GM03348 (cell line): ENCODE data around the gene IL22RA1.

Source experiments
- DNase-seq: peaks from one replicate; pipeline ENCODE4 v3.0.0; 2012; ENCODE audit warnings: low spot score

The IL22RA1 gene

DNA sequence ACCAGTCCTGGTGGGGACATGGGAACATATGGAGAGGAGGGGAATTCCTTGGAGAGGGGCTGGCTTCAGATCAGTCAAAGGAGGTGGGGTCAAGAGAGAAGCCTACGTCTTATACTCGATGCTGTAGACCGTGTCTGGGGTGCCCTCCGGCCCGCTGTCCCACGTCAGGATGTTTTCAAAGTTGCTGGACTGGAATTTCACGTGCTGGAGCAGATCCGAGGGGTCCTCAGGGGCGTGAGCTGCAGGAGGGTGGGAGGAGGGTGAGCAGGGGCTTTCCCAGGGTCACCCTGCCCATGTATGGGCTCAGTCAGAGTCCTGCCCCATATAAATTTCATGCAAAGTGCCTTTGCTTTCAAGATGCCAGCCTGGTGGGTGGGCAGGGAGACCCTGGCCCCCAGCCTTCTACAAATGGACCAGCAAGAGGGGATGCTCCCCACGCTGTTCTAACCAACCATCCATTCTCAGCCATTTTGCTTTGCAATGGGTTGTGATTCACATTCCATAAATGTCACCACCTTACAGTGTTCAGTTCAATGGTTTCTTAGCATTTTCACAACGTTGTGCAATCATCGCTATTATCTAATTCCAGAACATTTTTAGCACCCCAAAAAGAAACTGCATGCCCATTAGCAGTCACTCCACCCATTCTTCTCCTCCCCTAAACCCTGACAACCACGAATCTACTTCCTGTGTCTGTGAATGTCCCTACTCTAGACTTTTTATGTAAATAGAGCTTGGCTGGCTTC lies 4.3 kb downstream of the IL22RA1 start:
- no peak for DNase-seq

DNA sequence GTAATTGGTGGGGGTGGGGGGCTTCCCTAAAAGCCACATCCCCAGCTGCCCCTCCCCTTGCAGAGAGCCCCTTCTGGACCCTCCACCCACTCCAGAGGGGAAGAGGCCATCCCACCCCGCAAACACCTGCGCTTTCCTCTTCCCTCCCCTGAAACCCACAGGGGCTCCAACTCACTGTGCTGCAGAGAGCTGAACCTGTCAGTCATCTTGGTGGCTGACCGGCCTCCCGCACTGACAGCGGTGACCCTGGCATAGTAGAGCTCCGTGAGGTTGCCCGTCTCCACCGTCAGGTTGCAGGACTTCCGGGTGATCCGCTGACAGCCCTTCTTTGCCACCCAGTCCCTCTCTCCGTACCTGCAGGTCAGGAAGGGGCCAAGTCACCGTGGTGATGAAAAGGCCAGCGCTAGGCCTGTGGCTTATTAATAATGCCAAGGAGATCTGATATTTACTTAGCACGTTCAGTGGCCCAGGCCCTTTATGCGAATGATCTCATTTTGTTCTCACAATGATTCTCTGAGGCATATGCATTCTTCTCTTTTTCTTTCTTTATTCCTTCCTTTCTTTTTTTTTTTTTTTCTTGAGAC lies 5.9 kb downstream of the IL22RA1 start:
- DNase-seq: no peak

DNA sequence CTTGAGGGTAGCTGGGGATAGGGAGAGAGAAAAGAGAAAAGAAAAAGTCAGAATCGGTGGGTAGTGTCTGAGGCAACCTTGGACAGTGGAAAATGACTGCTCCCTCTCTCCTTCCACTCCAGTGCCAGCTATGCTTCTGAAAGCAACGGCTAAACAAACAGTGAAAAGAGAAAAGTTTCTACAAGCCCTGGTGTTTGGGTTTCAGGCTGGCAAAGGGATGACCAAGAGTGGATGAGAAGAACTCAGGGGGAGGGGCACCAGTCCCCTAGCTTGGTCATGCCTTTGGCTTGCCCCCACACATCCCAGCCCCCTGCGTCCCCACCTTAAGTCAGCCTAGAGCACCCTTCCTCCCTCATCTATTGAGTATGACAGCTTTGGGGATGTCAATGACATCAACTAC lies 8.6 kb downstream of the IL22RA1 start:
- no peak for DNase-seq

DNA sequence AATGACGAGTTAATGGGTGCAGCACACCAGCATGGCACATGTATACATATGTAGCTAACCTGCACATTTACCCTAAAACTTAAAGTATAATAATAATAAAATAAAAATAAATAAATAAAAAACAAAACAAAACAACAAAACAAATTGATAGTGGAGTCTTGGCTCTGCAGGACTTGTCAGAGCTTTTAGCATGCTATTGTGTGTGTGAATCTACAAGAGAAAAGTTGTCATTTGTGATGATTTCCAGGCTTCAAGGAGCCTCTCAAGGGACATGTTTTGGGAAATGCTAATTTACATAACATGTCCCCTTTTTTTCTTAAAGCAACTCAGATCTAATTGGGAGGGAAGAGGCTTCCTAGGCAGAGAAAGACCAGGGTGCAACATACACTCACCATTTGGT lies 9.1 kb downstream of the IL22RA1 start:
- no peak for DNase-seq

DNA sequence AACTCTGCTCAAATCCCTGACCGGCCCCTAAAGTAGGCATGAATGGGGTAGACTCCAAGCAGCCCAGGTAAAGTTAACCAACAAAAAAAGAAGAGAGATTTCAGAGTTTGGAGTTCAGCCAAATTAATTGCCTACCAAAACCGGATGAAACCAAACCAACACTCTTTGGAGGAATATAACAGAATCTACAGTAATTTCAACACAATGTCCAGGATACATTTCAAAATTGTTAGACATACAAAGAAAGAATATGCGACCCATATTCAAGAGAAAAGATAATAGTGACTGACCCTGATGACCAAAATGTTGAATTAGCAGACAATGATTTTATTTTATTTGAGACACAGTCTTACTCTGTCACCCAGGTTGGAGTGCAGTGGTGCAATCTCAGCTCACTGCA lies 12.6 kb downstream of the IL22RA1 start:
- DNase-seq: no peak

DNA sequence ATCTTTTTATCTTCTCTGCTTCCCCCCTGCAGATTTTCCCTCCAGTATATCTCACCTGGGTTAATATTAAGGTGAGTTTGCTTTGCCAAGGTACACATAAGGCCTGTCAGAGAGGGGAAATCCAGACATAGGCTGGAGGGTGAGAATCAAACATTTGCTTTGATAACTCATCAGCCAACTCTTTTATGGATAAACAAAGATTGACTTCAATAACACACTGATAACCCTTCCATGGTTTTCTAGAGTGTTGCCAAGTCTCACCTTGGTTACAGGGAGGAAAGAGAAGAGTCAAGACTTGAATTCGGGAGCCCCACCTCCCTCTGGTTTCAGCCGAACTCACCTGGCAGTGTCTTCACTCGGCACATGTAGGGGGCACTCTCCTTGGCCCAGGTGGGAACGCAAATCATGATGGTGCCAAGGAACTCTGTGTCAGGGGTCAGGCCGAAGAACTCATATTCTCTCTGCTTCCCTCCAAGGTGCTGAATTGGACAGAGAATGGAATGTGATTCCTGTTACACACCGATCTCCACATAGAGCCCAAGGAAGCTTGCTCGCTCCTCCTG lies 15.1 kb downstream of the IL22RA1 start:
- DNase-seq: no peak

DNA sequence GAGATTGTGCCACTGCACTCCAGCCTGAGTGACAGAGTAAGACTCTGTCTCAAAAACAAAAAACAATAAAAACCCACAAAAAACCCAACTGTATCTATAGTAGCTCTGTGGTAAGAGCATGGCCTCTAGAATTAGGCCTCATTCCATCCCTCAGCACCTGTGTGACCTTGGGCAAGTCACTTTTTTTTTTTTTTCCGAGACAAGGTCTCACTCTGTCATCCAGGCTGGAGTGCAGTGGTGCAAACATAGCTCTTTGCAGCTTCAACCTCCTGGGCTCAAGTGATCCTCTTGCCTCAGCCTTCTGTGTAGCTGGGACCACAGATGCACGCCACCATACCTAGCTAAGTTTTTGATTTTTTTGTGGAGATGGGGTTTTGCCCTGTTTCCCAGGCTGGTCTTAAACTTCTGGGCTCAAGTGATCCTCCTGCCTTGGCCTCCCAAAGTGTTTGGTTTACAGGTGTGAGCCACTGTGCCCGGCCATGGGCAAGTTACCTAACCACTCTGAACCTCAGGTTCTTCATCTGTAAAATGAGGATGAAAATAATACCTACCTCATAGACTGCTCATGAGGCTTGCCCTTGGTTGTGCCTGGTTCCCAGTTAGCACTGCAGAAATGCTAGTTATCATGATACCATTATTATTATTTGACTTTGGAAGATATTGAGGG lies 15.7 kb downstream of the IL22RA1 start:
- DNase-seq: no peak

DNA sequence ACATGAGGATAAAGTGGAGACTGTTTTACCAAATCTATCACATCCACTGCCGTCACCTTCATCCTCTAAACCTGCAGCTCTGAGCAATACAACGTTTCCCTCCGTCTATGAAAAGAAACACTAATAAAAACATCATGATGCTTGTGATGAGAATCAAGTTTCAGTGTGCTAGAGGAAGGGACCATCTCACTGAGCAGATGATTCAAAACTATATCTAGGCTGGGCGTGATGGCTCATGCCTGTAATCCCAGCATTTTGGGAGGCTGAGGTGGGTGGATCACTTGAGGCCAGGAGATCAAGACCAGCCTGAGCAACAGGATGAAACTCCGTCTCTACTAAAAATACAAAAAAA lies 16.3 kb downstream of the IL22RA1 start:
- no peak for DNase-seq

DNA sequence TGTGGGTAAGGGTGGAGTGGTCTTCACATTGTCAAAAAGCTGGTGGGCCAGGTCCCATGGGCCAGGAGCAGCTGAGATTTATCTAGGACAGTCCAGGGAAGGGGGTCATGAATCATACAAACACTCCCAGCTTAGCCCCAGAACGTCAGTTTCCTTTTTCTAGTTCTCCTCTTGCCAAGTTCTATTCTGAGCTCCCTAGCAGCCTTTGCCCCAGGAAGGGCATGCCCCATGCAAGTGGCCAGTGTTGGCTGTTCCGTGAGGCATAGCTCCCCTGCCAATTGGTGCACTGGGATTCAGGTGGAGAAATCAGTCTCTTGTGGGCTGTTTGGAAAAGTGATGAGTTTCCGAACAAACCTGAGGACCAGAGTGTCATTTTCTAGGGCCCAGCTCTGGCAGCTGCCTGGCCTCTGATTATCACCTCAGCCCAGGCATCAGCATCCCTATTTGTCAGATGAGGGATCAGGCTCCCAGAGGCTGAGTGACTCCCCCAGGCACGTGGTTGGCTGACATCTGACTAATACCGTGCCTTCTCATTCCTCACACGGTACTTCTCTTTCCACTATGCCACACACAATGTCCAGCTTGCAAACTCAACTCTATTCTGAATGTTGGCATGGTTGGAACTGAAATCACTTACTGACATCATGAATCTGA lies 16.8 kb downstream of the IL22RA1 start:
- peak; percentile 45 for DNase-seq

DNA sequence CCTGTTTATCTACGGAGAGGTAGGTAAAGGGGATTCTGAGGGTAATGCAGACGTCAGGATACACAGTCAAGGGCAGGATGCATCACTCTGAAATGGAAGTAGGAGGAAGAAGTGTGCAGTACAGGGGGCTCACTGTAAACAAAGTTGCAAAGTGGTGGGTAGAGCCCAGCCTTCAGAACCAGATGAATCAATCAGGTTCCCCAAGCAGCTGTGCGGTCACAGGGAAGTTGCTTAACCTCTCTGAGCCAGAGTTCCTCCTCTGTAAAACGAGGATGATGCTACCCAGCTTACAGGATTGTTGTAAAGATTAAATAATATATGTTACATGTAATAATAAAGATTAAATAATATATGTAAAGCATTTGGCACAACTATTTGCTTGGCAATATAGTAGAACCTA lies 17.5 kb downstream of the IL22RA1 start:
- no peak for DNase-seq

DNA sequence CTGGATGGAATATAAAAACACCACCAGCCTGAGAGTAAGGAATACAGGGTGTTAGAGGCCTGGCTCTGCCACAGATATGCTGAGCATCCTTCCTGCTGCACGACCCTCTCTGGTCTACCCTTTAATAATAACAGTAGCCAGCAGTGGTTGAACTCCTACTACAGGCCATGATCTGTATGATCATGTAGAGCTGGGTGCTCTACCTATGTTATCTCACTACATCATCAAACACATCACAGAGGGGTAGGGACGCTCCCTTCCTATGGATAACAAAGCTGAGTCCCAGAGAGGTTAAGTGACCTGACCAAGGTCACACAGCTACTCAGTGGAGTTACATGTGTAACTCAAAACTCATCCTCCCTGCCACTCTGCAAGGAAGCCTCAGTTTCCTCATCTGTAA lies 18.0 kb downstream of the IL22RA1 start:
- no peak for DNase-seq

DNA sequence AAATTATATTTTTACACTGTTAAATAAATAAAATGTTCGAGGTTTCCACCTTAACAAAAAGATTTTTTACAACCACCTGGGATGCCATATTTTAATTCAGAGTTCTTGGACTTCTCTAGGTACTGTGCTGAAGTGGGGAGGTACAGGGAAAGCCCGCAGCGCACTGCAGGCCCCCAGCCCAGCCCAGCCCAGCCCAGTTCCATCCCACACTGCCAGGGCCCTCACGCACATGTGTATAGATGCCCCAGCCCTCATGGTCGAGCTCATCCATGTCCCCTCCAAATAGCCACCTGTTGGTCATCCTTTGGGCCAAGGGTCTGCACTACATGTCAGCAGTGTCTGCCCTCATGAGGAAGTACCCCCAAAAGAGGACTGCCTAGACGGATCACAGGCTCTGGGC lies 19.3 kb downstream of the IL22RA1 start:
- DNase-seq: no peak

DNA sequence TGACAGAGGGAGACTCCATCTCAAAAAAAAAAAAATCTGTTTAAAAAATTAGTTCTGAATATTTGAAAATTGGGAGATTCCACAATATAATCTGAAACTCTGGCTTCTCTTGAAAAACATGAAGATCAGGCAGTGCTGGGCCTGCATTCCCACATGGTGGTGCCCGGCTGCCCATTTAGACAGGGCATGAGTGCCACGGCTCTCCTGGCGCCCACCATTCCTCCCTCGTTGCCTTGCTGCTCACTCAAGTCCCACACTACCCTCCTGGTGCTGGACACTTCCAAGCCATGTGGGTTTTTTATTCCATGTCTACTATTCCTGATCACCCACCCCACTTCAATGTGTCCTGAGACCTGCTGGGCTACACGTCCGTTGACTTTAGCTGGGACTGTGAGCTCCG lies 20.2 kb downstream of the IL22RA1 start:
- DNase-seq: no peak

DNA sequence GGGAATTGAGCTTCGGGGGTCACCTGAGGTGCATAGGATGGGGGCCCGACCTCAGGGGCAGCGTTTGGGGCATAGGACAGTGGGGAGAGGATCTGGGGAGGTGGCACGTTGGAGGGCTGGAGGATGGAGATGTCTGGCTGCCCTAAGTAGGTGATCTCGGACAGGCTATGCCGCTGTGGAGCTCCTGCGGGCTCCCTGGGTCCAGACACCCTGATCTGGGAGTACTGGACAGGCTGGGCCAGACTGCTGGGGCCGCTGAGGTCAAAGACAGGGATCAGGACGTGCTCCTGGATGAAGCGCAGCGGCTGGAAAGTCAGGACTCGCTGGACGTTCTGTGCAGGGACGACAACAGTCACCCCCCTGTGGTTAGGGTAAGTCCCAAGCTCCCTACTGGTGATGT lies 21.5 kb downstream of the IL22RA1 start:
- no peak for DNase-seq

DNA sequence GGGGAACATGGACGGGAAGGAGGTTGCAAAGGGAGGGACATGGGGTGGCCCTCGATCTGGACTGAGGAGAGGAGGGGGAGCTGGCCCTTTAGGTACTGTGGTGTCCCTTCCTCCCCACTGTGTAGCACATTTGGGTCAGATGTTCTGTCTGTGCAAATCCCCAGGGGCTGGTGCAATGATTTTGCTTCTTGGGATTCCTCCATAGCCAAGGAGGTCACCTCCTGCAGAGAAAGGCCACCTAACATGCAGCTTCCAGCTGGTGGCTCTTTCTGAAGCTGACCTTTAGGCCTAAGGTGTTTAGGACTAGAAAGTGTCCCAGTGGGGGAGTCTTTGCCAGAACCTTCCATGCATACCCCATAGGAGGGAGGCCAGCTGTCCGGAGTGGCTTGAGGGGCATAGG lies 22.0 kb downstream of the IL22RA1 start:
- DNase-seq: no peak

DNA sequence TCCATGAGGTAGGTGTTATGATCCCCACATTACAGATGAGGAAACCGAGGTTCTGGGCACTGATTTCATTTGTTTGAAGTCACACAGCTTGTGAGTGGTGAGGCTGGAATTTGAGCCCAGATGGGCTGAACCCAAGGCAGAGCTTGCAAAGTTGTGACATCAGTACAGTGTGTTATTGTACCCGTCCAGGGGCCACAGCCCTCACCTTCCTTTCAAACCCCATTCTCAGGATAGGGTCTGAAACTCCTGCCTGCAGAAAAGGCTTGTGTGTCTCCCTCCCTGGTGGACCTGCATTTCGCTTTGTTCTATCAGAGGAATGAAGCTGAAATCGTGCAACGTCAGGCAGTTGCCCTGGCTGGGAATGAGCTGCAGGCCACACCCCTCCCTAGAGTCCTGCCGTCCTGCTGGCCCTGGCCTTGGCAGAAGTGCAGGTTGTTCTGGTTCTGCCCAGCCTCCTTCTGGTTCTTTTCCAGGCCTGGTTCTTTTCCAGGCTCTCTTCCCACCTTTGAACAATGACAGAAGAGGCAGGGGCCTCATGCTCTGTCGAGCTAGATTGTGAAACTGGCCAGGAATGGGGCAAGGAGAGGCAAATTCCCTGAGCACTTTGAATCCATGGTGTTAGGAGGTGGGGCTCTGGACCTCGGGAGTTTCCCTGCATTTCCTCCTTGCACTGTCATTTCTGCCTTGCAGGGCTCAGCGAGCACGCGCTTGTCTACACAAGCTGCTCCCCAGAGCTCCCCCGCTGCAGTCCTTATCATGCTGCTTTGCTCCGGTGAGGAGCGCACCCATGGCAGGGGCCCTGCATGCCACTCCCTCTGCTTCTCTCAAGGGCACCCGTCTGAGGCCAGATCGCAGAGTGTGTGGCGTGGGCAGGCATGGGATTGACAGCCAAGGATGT lies 22.8 kb downstream of the IL22RA1 start:
- DNase-seq: peak; percentile 61

DNA sequence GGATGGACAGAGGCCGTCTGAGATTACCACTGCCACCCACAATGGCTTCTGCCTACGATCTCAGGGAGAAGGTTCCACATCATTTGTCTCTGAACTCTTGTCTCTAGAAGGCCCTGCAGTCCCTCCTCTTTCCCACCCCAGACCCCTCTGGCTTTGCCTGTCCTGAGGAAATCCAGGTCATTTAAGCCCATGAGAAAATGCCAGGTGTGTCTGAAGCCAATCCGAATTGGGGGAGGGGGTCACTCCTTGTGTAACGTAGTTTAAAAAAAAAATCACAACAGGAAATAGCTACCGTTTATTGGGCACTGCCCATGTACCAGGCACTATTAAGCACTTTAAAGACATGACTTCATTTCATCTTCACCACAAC lies 23.5 kb downstream of the IL22RA1 start:
- no peak for DNase-seq

DNA sequence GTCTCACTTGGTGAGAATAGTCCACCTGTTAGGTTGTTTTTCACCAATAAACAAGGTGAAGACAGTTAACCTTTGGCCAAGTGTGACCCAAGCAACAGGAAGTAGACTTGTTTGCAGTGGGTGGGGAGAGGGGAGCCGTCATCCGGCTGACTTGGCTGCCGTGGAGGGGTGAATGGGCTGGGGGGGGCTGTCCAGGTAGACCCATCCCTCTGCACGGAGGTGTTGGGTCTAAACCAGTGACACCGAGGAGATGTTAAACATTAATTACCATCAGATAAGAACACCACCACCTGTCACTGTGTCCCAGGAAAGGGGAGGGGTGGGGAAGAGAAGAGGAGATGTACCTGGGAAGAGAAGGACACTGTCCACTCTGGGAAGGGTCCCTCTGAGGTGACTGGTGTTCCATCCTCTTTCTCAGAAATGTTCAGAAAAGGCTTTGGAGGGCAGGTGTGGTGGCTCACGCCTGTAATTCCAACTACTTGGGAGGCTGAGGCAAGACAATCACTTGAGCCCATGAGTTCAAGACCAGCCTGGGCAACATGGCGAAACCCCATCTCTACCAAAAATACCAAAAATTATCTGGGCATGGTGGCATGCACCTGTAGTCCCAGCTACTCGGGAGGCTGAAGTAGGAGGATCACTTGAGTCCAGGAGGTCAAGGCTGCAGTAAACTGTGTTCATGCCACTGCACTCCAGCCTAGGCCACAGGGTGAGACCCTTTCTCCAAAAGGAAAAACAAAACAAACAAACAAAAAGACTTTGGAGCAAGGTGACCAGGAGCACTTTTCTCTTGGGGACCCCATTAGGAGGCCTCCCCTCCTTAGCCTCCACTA lies 24.3 kb downstream of the IL22RA1 start:
- no peak for DNase-seq

DNA sequence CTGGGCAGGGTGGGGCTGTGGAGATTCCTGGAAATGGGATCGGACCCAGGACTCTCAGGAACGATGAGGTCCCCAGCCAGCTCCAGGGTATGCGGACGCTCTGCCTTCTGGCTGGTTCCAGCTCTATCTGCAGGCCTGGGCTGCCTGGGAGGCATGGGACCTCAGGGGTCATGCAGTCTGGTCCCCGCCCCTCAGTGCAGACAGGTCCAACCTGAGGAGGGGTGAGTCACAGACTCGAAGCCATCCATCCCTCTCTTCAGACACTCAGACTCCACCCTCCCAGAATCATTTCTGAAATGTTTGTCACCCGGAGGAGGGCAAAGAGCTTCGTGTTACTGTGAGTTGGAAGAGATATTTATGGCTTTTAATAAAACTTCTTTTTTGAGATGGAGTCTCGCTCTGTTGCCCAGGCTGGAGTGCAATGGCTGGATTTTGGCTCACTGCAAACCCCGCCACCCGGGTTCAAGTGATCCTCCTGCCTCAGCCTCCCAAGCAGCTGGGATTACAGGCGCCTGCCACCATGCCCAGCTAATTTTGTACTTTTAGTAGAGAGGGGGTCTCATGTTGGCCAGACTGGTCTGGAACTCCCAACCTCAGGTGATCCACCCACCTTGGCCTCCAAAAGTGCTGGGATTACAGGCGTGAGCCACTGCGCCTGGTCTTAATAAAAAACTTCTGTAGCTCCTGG lies 25.1 kb downstream of the IL22RA1 start:
- DNase-seq: peak; percentile 79

DNA sequence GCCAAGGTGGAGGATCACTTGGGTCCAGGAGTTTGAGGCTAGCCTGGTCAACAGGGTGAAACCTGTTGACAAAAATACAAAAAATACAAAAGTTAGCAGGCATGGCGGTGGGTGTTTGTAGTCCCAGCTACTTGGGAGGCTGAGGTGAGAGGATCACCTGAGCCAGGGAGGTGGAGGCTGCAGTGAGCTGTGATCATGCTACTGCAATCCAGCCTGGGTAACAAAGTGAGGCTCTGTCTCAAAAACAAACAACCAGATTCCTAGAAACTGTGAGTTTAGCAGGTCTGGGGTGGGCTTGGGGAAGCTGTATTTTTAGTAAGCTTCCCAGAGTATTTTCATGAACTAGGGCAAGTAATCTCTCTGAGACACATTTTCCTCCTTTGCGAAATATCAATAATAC lies 25.8 kb downstream of the IL22RA1 start:
- no peak for DNase-seq
